T1000 (cell line): ENCODE measurements around the gene C1orf226.
"Not testable (repeated sequence)": the region's sequence is repeated elsewhere in the genome, so short reads cannot be mapped to it uniquely, and the experiment has no call there.

ENCODE experiments used
- DNase-seq: peaks from one replicate; lab custom pipeline; 2025; ENCODE audit warnings: mixed read lengths; lab: John Stamatoyannopoulos, UW

The C1orf226 gene, protein sequence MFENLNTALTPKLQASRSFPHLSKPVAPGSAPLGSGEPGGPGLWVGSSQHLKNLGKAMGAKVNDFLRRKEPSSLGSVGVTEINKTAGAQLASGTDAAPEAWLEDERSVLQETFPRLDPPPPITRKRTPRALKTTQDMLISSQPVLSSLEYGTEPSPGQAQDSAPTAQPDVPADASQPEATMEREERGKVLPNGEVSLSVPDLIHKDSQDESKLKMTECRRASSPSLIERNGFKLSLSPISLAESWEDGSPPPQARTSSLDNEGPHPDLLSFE

DNA sequence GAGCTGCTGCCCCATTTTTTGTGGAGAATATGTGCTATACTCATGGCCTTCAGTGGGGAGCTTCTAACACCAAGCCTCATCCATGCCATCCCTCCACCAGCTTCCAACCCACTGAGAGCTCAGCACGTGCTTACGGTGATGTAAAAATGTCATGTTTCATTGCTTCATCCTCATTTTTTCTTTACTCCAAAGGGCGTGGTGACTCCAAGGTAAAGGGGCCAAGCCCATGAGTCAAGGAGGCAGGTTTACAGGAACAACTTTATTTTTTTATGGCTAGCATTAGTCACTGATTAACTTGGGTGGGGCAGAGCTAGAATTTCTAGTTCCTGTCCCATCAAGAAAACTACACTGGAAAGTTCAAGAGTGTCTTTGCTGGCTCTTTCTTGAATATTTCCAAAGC is at the start of gene C1orf226:
C1orf226 (plus strand) TSS at position 346 of the 400 bp plus-strand sequence. CDS start 174 bp downstream, outside the sequence.
- no peak for DNase-seq

- DNase-seq, result no peak
Observed at GRCh38 chr1:162333991-162334390, 47.5 kb upstream of the C1orf226 start.

- DNase-seq, result no peak
Observed at GRCh38 chr1:162335126-162335525, 46.4 kb upstream of the C1orf226 start.

DNA sequence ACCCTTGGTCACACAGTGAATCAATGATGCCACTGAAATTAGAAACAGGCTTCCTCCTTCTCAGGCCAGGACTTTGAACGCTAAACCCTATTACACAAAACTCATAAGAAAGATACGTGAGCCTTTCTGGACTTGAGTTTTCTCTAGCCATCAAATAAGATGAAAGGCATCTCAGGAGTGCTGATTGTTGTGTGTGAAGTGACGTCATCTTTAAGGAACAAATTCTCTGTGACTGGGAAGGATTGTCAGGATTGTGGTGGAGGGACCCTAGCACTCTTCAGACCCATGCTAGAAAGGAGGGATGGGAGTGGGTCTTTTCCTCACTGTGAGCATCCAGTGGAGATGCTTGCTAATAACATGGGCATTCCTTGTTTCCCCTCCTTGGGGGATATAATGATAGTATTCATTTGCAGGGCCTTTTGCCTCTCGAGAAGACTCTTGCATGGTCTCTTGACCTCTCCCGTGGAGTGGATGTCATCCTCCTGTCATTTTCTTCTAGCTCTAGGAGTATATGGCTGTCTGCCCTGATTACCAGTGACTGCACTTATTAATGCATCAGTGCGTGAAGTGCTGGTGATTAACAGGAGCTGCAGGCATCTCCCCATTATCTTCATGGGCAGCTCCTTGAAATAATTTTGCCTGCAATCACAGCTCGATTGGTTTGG is 44.8 kb upstream of the C1orf226 start:
- no peak for DNase-seq

- no peak for DNase-seq
Observed at GRCh38 chr1:162342452-162342983, 39.0 kb upstream of the C1orf226 start.

GRCh38 chr1:162343470-162343869 is 38.1 kb upstream of the C1orf226 start:
- no peak for DNase-seq

- DNase-seq, result no peak
Observed at GRCh38 chr1:162347281-162347680, 34.2 kb upstream of the C1orf226 start.

DNA sequence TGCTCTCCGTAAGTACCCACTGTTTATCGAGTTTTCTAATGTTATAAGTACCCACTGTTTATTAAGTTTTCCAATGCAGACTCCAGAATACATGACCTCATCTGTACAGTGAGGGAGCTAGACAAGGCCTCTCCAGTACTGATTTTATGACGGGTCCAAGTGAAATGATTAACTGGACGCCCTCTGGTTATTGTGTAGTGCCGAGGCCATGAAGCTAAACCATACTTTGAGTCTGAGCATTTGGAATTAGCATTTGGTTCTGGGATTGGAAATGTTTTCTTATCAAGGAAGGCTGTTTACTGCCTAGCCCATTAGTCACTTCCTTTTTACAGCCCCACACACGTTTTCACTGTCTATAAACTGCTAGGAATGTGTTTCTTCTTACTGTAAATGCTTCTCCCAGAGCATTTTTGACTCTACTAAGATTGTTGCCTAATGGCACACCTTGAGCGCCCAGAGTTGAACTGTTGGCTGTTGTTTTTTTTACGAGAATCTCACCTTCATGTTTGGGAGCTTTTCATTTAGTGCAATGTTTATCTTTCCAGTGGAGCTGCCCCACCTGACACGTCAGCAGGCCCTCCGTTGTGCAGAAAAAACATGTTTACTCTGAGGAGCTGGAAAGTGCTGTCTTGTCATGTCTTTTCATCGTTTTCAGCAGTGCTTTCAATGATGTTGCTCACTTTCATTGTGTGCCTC is 31.7 kb upstream of the C1orf226 start:
- no peak for DNase-seq

GRCh38 chr1:162351246-162351842 is 30.2 kb upstream of the C1orf226 start:
- DNase-seq, result no peak

GRCh38 chr1:162351874-162352273 is 29.7 kb upstream of the C1orf226 start:
- not testable (repeated sequence) for DNase-seq

DNA sequence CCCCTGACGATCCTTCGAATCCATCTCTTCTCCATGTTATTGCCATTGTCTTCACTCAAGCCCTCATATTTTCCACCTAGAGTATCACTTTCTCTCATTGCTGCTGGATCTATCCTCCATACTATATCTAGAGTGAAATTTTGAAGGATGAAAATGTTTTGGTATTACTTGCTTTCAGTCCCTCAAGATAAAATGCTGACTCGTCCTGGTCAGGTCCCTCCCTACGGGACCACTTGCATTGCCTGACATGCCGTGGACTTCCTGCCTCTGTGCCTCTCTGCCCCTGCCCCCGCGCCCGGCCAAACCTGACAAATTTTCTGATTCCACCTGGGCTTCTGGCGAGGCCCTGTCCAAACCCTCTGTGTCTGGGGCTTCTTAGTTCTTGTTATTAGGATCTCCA is 28.4 kb upstream of the C1orf226 start:
- DNase-seq, result no peak

DNA sequence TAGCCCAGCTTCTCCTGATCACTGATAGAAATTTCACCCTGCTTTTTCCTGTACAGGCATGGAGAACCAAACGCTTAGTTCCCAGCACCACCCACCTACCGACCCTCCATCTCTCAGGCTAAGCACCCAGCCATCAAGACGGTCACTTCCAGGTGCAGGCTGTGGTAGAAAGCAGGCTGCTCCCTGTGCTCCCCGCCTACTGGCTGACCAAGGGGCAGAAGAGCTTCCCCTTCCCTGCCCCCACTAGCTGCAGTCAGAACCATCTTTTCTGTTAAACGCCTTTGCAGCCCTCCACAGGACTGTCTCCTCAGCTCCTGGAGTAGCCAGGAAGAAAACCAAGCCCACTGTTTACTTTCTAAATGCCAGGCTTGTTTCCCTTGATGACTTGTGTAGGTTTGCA is 27.8 kb upstream of the C1orf226 start:
- DNase-seq, result no peak

GRCh38 chr1:162357681-162358266 is 23.8 kb upstream of the C1orf226 start:
- DNase-seq, result no peak

DNA sequence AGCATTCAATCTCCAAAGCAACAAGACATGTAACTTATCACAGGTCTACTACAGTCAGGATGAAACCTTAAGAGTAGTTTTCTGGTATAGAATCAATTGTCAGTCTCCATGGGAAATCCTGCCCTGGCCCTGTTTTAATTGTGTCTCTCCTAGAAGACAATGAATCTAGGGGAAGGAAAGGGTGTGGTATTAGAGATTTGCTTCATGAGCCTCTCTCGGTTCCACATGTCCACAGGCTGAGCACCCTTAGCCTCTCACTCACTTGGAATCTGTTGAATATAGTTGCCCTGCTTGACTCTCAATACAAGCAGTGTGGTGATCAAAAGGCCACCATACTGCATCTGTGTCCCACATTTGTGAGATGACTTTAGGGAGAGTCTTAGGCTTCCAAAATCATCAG is 22.6 kb upstream of the C1orf226 start:
- DNase-seq, result no peak

GRCh38 chr1:162359523-162360236 is 21.8 kb upstream of the C1orf226 start:
- DNase-seq, result no peak

- DNase-seq, result no peak
Observed at GRCh38 chr1:162360237-162360873, 21.2 kb upstream of the C1orf226 start.

DNA sequence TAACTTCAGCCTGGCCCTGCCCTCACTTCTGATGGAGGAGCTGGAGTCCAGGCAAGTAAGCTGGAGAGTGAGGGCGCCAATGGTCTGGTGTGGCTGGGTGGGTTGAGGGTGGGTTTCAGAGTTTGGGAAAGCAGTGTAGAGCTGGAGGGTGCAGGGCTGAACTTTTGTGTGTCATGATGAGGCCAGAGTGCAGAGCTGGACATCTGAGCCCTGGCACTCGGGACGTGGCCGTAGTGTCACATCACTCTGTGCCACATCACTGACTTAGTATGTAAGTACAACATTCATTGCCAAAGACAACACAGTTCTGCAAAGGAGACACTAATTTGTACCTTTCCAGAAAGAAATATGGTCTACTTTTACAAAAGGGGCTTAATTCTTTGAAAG is 20.7 kb upstream of the C1orf226 start:
- DNase-seq, result no peak

DNA sequence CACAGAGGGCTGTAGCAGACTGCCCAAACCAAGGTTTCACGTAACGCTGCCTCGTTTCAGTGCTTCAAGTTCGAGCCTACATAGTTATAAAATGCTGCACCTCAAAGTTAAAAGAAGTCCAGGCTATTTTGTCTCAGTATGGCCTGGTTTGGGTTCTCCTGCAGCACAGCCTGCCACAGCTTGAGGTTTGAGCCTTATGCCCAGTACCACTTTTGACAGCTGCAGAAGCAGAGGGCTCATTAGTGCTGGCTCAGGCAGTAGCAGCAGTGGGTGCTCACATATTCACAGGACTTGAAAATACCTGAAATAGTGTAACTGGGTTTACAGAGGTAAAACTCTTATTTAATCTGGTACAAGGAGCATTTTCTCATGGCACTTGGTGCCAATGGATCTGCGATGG is 20.2 kb upstream of the C1orf226 start:
- no peak for DNase-seq

- no peak for DNase-seq
Observed at GRCh38 chr1:162363823-162364222, 17.7 kb upstream of the C1orf226 start.

GRCh38 chr1:162364498-162364897 is 17.0 kb upstream of the C1orf226 start:
- no peak for DNase-seq
